Activated CD4-positive, alpha-beta T cell treated with anti-CD3 and anti-CD28 coated beads, Interleukin-2, amount 50 U/mL, for 24 hours (primary cell): ENCODE data around the gene DGKQ.

Experiments used
- DNase-seq, 2 donors: peaks; one replicate each; pipeline ENCODE4 v3.0.0-alpha.2; 2020; ENCODE audit warnings: low read depth in 1 of 2, low spot score in 1 of 2

Gene DGKQ

DNA sequence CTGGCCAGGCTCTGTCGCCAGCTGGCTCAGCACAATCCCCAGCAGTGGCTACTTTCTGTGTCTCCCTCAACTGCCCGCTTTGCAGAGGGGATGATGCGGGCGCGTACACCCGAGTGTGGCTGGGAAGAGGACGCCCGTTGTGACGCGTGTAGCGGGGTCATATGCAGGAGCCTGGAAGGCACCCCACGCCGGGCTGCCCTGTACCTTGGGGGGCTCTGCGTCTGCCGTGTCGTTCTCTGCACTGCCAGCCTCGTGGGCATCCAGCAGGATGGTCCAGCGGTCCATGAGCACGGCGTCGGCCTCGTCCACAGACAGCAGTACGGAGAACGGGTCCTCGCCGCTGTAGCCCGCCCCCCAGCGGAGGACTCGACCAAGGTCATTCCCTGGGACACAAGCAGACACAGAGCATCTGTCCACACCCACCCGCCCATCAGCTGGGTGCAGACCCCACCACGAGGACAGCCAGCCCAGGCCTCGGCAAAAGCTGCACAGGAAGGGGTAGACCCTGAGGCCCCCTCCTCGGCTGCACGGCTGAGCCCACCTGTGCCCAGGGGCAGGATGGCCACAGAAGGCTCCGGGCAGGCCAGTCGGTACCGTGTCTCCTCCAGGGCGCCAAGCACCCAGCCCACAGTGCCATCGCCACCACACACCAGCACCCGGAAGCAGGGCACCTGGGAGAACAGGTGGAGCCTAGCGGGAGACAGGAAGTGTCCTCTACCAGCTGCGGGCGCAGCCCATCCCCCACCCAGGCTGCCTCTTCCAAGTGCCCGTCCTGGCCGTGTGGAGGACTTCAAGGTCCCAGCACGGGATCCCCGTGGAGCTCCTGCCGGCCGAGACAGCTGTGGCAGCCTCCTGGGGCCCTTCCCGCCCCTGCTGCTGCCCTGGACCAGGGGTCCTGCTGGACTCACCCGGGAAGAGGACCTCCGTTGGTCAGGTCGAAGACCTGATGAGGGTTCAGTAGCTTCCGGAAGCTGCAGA lies 10.8 kb downstream of the DGKQ start:
- DNase-seq: no peak

DNA sequence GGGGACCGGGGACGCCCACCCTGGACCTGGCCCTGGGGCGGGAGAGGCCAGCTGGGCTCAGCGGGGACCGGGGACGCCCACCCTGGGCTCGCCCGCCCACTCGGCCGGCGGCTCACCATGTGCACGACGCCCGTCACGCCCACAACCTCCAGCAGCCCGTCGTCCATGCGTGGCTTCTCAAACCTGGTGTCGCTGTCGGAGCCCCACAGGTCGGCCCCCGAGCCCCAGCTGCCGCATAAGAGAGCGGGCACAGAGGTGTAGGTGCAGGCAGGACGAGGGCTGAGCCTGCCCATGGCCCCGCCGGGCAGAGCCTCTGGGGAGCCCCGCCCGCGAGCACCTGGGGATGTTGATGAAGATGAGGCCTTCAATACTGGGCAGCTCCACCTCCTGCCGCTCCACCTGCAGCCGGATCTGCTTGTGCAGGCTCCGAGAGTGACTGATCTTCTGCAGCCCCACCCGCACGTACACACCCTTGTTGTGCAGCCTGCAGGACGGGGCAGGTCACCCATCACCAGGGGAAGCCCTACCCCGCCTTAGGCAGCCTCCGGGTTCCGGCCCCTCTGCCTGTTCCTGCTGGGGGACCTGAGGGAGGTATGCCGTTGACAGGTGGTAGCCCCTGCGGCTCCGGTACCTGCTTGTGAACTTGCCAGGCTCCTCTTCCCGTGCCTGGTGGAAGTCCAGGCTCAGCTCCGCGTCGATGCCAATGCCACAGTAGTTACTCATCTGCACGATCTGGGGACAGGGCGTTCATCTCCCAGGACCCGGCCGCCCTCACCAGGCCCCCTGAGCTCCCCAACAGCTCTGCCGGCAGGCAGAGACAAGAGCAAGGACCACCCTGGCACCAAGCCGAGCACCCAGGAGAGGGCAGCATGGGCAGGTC lies 11.8 kb downstream of the DGKQ start:
- DNase-seq: no peak

DNA sequence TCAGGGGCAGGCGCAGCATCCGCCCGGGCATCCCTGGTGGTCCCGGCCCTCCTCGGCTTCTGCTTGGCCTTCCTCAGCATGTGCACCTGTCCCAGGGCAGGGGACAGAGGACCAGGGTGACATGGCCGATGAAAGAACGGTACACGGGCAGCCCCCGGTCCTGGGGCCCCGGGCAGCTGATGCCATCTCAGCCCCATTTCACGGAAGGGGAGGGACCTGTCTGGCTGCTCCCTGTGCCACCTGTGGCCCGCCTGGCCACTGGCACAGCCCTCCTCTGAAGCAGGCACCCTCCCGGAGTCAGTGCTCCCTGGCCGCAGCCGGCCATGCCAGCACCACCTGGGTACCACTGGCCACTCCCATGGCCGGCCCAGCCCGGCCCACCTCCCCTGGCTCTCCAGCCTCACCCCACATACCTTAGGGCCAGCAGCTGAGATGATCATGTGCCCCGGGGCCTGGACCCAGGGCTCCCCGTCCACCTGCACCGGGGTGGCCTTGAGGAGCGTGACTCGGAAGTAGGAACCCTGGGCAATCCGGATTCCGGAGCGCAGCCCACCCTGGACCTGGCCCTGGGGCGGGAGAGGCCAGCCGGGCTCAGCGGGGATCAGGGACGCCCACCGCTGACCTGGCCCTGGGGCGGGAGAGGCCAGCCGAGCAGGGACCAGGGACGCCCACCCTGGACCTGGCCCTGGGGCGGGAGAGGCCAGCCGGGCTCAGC lies 12.6 kb downstream of the DGKQ start:
- no peak for DNase-seq

DNA sequence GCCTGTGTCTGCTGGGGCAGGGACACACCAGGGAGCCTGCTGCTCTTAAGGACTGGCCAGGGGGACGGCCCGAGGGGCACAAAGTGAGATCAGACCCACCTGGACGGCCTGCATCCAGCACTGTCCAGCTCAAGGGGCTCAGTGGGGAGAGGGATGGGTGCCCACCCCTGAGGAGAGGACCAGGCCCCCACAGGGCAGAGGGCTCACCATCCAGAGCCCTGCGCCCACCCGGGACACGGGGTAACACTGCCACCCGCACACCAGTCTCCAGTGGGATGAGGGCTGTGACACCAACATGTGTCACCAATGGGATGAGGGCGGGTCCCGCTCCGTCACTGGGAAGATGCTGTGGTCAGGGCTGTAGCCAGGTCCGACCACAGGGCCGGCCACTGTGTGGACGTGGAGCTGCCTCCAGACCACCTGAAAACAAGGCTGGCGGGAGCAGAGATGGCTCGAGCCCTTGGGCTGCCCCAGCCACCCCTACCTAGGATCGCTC lies 13.2 kb downstream of the DGKQ start:
- DNase-seq: no peak

DNA sequence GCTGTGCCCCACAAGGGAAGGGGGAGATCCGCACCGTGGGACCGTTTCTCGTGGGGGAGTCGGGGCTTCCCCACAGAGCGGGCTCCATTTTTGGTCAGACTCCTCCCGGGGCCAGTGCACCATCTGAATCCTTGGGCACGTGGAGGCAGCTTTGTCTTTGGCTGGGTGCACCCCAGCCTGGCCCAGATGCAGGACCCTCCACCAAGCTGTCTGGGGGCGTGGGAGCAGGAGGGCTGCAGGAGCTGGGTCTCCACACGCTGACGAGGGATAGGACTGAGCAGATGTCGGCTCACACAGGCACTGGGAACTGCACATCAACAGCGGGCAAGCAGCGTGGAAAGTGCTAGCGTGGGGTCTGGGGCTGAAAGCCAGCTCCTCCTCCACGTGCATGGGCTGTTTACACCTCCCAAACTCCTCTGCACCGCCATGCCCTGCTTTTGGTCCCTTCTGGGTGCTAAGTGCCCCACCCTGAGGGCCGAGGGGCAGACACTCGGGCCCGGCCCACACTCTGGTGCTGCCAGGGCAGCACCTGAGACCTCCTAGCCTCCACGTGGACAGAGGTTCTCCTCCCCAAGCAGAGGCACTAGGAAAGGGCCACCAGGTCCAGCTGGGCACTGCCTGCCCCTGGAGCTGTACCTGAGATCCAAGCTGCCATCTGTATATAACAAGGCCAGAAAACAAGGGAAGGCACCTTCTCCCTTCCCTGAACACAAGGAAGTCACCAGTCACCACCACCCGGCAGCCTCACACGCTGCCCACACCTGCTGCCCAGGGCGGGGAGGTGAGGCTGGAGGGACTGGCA lies 13.8 kb downstream of the DGKQ start:
- no peak for DNase-seq

DNA sequence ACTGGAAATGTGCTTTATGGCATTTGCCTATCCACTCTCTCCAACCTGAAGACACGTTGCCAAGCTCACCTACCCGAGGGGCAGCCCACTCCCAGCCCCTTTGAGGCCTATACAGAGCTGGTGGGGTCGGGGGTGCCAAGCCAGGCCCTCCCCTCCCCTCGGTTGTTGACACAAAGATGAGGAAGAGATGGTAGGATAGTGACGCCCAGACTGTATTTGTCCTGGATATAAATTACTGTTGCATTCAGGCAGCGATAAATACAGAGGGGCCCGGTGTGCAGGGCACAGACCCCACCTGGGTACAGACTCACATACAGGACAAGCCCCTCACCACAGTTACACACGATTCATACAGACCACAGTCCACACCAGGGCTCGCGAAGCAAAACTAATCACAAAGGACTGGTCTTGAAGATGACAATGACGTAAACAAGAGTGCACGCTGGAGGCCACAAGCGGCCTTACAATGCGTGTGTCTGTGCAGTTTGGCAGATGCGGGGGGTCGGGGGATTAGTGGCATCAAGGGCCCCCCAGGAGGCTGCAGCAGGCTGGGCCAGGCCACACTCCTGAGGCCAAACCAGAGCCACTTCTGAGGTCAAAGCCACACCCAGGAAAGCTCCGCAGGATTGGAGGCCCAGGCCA lies 14.6 kb downstream of the DGKQ start:
- no peak for DNase-seq

DNA sequence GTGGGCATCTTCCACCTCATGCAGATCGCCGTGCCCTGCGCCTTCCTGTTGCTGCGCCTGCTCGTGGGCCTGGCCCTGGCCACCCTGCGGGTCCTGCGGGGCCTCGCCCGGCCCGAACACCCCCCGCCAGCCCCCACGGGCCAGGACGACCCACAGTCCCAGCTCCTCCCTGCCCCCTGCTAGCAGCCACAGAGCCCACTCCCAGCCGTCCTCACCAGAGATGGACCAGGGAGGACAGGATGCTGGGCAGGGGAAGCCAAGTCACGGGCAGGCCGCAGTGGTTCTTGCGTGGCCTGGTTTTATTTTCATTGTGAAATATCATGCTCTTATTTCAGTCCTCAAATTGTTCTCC lies 15.1 kb downstream of the DGKQ start:
- no peak for DNase-seq

DNA sequence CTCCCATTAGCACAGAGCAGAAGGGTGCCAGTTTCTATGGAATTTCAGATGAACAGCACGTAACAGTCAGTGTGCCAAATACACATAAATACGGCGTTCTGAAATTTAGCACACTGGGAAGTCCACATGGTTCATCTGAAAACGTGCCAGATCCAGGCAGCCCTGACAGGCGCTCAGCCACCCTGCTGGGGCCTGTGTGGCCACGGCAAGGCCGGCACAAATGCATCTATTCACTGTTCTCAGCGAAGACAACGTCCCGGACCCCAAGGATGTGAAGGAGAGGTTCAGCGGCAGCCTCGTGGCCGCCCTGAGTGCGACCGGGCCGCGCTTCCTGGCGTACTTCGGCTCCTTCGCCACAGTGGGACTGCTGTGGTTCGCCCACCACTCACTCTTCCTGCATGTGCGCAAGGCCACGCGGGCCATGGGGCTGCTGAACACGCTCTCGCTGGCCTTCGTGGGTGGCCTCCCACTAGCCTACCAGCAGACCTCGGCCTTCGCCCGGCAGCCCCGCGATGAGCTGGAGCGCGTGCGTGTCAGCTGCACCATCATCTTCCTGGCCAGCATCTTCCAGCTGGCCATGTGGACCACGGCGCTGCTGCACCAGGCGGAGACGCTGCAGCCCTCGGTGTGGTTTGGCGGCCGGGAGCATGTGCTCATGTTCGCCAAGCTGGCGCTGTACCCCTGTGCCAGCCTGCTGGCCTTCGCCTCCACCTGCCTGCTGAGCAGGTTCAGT lies 15.6 kb downstream of the DGKQ start:
- DNase-seq: no peak

DNA sequence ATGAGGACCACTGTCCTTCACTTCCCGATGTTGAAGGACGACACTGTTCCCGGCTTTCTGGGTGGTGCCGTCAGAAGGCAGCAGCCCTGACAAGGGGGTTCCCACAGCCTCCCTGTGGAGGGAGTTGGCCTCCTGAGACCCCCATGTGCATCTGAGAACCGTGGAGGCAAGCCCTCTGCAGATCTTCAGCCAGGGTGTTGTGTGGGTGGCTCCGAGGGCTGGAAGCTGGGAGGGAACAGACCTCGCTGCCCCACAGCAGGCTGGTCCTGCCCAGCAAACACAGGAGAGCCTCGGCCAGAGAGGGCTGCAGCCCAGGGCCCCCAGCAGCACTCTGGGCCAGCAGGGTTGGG lies 16.2 kb downstream of the DGKQ start:
- DNase-seq: no peak

DNA sequence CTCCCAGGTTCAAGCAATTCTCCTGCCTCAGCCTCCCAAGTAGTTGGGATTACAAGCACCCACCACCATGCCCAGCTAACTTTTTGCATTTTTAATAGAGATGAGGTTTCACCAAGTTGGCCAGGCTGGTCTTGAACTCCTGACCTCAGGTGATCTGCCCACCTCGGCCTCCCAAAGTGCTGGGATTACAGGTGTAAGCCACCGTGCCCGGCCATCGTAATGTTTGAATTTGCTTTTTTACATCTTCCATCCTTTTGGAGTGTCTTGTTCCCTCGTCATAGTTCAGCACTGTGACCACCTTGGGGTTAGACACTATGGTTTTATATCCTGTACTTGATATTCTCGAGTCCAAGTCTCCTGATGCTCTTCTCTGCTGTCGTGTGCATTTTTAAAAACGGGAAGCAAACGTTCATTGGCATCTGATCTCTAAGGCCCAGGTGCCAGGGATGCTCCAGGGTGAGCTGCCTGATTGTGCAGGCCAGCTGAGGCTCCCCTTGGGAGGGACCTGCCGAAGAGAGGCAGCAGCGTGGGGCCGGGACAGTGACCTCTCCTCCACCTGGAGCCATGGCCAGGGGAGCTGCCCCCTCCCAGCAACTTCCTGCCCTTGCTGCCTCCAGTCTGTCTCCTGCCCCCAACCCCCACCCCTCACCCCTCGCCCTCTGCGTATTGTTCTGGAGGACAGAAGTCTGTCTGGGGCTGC lies 16.7 kb downstream of the DGKQ start:
- DNase-seq: no peak

DNA sequence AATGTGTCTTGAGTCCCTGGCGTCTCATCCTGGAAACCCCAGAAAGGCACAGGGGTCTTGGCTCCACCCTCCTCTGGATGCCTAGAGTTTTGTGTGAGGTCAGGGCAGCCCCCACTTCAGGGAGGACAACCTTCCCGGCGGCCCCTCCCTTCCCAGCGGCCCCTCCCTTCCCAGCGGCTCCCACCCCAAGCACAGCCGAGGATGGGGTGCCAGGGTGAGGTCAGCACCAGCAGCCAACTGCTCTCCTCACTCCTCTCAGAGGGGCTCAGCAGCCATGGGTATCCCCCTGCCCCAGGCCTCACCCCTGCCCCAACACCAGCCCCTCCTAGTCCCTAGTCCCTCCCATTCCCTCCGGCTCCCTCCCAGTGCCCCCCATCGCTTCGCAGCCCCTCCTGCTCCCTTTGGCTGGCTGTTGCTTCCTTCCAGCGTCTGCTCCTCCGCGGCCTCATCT lies 17.4 kb downstream of the DGKQ start:
- DNase-seq: no peak

DNA sequence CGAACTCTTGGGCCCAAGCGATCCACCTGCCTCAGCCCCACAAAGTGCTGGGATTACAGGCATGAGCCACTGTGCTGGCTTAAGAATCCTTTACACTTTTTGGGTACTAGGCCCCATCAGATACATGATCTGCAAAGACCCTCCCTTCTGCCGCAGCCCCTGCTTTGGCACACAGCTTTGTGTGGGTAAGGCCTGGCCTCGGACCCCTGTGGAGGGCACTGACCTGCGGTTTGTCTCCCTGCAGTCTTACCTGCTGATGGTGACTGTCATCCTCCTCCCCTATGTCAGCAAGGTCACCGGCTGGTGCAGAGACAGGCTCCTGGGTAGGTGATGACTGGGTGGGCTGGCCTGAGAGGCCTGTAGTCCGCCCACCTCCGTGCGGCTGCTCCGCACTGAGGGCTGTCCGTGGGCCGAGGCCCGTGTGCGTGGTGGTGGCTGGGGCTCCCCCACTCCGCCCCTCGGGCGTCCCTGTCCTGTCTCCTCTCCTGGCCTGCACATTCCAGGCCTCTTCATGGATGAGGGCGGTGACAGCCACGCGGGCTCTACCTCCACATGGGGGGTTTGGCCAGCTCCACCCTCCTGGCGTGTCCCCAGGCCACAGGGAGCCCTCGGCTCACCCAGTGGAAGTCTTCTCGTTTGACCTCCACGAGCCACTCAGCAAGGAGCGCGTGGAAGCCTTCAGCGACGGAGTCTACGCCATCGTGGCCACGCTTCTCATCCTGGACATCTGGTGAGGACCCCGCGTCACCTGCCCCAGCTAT lies 18.0 kb downstream of the DGKQ start:
- DNase-seq: no peak

DNA sequence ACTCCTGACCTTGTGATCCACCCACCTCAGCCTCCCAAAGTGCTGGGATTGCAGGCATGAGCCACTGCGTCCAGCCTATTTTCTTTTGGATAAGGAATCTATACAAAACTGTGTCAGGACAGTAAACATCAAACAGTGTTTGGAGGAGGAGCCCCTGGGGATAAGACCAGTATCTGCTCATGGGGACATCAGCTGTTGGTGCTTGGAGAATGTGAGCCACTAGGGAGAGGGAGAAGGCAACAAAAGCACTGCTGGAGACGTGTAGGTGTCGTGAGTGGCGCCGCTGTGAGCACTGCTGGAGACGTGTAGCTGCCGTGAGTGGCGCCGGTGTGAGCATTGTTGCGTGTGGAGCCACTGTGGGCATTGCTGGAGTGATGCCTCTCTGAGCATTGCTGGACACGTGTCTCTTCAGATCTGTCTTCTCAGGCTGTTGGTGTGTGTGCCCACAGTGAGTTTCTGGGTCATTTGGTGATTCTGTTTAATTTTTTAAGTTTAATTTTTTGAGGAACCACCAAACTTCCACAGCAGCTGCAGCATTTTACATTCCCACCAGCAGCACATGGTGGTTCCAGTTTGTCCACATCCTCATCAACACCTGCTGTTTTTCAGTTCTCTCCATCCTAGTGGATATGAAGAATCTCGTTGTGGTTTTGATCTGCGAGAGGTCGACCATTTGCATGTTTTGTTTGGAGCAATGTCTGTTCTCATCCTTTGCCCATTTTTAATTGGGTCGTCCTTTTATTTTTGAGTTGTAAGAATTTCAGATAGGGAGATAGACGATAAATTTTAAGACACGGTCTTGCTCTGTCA lies 19.0 kb downstream of the DGKQ start:
- no peak for DNase-seq

DNA sequence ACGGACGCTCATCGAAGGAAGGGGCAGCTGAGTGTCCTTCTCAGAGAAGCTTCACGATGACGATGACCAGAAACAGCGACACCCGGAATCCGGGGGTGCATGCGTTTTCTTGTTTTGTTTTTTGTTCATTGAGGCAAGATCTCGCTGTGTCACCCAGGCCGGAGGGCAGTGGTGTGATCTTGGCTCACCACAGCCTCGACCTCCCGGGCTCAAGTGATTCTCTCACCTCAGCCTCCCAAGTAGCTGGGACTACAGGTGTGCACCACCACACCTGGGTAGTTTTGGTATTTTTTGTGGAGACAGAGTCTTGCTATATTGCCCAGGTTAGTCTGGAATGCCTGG lies 19.8 kb downstream of the DGKQ start:
- DNase-seq: no peak

DNA sequence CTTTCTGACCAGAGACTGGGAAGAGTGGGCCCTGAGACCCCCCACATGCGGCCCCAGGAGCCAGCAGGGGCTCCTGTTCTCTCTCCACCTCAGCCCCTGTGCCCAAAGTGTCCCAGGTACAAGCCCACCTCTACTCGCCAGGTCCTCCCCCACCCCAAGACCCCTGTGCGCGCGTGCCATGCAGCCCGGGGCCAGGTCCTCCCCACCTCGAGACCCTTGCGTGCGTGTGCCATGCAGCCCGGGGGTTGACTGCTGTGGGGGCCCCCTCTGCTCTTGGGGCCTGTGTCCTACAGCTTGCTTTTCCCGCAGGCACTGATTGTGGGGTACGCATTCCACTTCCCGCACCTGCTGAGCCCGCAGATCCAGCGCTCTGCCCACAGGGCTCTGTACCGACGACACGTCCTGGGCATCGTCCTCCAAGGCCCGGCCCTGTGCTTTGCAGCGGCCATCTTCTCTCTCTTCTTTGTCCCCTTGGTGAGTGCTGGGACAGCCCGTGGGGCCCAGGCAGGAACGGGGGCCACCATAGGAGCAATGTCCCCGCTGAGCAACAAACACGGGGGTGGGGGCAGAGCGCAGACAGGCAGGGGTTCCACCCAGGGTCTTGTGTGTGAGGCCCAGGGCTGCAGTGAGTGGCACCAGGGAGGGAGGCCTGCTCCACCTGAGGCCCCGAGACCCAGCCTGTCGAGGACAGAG lies 20.3 kb downstream of the DGKQ start:
- no peak for DNase-seq

DNA sequence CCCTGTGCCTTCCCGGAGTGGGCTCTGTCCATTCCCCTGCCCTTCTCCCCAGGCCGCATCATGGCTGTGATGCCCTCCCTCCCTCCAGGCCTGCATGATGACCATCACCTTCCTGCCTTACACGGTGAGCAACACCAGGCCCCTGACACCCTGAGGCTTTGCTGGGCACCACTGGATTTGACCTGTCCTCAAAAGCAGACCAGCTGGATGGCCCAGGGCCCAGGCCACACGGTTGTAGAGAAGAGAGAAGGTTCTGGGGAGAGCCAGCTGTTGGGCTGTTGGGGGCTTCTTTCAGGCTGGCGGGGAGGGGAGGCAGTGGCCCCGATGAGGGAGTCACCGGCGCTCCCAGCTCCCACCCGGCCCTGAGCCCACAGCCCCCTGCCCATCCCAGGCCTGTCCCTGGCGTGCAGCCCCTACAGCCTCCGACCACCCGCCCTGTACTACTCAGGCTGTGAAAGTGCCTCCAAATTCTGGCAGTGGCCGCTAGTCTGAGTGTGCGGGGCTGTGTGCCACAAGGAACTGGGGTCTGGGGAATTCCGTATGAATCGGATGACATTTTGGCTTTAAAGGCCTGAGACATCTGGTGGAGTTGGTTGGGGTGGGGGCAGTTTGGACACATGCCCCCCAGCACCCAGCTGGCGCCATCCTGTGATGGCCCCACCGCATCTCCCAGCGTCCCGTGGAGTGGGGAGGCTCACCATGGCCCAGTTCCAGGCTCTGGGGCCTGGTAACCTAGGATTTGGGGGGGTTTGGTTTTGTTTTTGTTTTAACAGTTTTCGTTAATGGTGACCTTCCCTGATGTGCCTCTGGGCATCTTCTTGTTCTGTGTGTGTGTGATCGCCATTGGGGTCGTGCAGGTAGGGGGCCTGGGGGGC lies 21.5 kb downstream of the DGKQ start:
- DNase-seq: no peak
